ENCODE data around the gene TRIM66.
A peak's percentile ranks its signal among the peaks of the same experiment; 100 is the strongest.

TRIM66 gene

DNA sequence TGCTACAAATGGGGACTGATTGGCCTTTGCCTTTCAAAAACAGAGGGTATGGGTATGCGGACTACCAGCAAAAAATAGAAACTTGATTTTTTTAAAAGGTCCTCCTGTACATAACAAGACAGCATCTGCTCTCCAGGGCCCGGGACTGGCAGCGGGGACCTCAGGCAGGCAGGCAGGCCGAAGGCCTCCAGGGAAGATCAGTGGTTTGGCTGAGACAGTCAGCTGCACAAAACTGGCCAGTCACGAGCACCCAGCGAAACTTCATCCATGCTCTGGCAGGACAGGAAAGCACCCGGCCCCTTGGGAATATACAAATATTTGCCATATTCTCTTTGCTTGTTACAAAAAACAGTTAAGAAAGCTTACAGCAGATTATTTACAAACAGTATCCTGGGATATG is 11.1 kb upstream of the TRIM66 start:
- no peak for DNase-seq (ENCODE audit: extremely low read depth, low read depth)
- TF ChIP-seq, protein P1, sequence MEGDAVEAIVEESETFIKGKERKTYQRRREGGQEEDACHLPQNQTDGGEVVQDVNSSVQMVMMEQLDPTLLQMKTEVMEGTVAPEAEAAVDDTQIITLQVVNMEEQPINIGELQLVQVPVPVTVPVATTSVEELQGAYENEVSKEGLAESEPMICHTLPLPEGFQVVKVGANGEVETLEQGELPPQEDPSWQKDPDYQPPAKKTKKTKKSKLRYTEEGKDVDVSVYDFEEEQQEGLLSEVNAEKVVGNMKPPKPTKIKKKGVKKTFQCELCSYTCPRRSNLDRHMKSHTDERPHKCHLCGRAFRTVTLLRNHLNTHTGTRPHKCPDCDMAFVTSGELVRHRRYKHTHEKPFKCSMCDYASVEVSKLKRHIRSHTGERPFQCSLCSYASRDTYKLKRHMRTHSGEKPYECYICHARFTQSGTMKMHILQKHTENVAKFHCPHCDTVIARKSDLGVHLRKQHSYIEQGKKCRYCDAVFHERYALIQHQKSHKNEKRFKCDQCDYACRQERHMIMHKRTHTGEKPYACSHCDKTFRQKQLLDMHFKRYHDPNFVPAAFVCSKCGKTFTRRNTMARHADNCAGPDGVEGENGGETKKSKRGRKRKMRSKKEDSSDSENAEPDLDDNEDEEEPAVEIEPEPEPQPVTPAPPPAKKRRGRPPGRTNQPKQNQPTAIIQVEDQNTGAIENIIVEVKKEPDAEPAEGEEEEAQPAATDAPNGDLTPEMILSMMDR (IDR thresholded peaks at IDR 0.05; ENCODE audit: low read depth, low read length, missing control alignments), result no peak
- no peak overlapping the region for H3K4me3 ChIP-seq (replicated peaks; ENCODE audit: low read depth, low read length)

DNA sequence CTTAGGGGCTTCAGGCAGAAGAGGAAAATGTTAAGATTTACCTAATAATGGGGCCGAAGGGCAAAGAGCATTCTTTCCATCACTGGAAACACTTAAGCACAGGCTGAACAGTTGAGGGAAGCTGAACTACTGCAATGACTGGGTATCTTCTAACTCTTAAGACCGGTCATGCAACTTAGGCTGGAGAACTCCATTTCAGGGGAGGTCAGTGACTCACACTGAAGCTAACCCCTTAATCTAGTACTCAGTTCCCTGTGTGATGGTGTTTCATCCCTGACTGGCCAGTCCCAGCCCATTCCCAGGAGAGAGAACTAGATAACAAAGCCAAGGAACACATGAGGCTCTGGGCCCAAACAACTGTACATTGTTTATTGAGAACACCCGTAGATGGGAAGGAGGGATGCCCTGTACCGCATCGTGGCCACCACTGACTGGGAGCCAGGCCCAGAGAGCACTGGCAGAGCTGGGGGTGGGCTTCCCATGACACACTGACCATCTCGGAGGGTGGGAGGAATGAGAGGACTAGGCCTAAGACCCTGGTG is 10.6 kb upstream of the TRIM66 start:
- TF ChIP-seq, protein P1 (IDR thresholded peaks at IDR 0.05; ENCODE audit: low read depth, low read length, missing control alignments), result no peak
- DNase-seq (ENCODE audit: extremely low read depth, low read depth), result no peak
- H3K4me3 ChIP-seq (replicated peaks; ENCODE audit: low read depth, low read length), result no peak overlapping the region

DNA sequence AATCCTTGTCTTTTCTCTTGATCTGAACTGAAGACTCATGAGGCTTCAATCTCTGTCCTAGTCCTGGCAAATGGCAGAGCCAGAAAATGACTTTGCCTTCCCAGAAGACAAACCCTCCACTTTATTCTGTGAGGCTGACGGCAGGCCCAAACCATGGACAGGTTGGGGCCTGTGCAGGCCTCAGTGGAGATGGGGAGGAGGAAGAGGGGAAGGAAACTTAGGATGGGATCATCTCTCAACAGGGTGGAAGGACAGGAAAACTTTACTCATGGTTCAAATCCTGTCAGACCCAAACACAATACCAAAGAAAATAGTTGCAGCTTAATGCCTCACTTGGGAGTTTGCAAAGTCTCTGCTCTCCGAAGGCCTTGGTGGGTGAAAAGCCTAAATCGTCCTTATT is 10.0 kb upstream of the TRIM66 start:
- DNase-seq (ENCODE audit: extremely low read depth, low read depth), result no peak
- TF ChIP-seq, protein P1 (IDR thresholded peaks at IDR 0.05; ENCODE audit: low read depth, low read length, missing control alignments), result no peak

DNA sequence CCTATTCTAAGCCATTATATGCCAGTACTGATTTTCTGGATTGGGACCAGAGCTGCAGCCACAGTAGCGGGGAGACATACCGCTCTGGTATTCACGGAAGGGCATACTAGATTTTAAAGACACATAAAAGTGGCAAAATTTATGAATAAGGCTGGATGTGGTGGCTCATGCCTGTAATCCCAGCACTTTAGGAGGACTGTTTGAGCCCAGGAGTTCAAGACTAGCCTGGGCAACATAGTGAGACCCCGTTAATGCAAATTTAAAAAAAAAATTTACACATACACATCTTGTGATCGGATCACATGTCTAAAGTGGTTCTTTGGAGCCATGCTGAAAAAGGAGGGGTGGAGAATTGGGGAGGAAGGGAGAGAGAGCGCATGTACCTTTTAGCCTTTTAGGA is 9.1 kb upstream of the TRIM66 start:
- DNase-seq (ENCODE audit: extremely low read depth, low read depth), result no peak
- H3K4me3 ChIP-seq (replicated peaks; ENCODE audit: low read depth, low read length), result no peak overlapping the region
- TF ChIP-seq, protein P1 (IDR thresholded peaks at IDR 0.05; ENCODE audit: low read depth, low read length, missing control alignments), result no peak

More for the DNA sequence above, 10.0 kb upstream of the TRIM66 start:
- H3K4me3 ChIP-seq (replicated peaks; ENCODE audit: low read depth, low read length), result no peak overlapping the region

DNA sequence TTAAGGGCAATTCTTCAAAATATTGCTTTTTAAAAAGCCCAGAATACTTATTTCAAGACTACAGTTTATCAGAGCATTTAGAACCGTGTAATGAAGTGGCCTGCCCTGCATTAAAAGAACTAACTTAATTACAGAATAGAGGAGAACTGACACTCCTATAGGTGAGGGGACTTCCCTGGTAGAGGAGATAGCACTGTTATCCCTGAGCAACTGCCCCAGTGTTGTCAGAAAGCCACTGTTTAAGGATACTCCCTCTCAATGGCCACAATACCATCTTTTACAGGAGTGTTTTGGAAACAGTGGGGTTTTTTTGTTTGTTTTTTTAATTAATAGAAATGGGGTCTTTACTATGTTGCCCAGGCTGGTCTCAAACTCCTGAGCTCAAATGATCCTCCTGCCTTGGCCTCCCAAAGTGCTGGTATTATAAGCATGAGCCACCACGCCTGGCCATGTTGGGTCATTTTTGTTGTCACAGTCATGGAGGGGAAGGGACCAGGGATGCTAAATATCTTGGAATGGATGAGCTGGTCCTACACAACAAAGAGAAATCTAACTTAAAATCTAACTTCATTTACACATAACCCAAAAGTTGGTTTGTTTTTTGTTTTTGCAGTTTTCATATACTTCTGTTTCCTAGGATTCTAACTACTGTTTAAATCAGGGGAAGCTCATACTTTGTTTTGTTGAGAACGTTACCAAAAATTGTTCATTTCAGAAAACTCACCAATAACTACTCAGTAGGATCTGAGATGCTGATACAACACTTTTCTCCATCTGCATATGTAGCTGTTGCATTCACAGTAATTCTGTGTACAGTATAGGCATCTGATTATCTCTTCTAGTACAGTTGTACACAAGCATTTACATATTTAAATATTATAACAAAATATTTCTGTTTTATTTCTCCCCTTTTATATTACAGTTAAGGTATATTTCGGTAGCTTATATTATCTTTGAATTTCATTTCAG is 8.2 kb upstream of the TRIM66 start:
- no peak for DNase-seq (ENCODE audit: extremely low read depth, low read depth)
- TF ChIP-seq, protein P1 (IDR thresholded peaks at IDR 0.05; ENCODE audit: low read depth, low read length, missing control alignments), result no peak
- no peak overlapping the region for H3K4me3 ChIP-seq (replicated peaks; ENCODE audit: low read depth, low read length)

DNA sequence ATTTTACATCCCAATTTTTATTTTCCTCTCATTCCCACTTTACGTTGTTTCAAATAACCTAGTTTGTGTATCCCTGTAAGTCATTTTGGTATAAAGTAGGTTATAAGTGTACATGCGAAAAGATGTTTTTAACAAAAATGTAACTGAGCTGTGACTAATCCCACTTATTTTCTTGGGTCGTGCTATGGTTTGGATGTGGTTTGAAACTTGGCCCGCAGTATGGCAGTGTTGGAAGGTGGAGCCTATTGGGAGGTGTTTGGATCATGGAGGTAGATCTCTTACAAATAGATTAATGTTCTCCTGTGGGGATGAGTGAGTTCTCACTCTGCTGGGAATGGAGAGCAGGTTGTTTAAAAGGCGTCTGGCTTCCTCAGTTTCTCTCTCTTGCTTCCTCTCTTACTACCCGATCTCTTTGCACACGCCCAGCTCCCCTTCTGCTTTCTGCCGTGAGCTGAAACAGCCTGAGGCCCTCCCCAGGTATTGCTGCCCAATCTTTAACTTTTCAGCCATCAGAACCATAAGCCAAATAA is 7.3 kb upstream of the TRIM66 start:
- TF ChIP-seq, protein P1 (IDR thresholded peaks at IDR 0.05; ENCODE audit: low read depth, low read length, missing control alignments), result no peak
- peak overlapping the region; percentile 36 for H3K4me3 ChIP-seq (replicated peaks; ENCODE audit: low read depth, low read length)
- DNase-seq (ENCODE audit: extremely low read depth, low read depth), result no peak
